Measurements from ENCODE around the gene ANKRD29. TPM values are rescaled to one million over a fixed set of nuclear protein-coding genes. Genes with fewer than 3 reads are reported as not detected.
A peak's percentile ranks its signal among the peaks of the same experiment; 100 is the strongest.

Gene ANKRD29
- total and polyA plus RNA-seq, 2 donors (not counting 3 experiments of a cell fraction or from before 2014, with no cell fraction given): 0.03 to 2.6 TPM

DNA sequence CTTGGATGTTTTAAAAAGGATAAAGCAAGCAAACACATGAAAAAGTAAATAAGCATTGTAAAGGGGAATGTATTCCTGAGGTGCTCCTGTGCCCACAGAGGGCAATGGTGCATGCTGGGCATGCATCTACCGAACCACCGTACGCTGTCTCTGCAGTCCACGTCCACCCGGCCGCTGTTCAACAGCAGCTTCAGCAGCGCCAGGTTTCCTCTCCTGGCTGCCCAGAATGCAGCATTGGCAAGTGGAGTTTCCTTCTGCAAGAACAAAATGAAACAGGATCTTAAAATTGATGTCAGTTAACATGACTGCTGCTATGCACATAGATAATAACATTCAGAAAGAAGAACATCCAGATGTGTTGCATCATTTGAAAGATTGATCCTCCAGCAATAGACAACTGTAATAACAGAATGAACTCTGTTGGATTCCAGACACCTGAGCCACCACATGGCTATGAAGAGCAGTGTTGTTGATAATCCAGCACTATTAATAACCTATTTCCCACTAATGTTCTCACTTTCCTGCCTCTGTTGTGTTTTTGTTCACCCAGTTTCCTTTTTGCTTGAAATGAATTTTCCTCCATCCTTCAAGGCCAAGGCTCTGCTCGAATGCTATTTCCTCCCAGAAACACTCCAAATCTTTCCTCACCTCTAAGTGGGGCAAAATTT lies 13.6 kb downstream of the ANKRD29 start:
- TF ChIP-seq MYC (IDR thresholded peaks at IDR 0.05; ENCODE audit: low read depth, low read length) (no peak), GATA2 (IDR thresholded peaks at IDR 0.05; ENCODE audit: insufficient read depth, insufficient read length, low read depth, low read length) (no peak), POLR2AphosphoS5 (IDR thresholded peaks at IDR 0.05; ENCODE audit: insufficient read depth, low read depth, low read length) (no peak), POLR2A (IDR thresholded peaks at IDR 0.05; ENCODE audit: low read depth, low read length) (no peak), JUN (IDR thresholded peaks at IDR 0.05; ENCODE audit: borderline replicate concordance, insufficient read depth, insufficient read length, low read depth) (no peak), EZH2 (IDR thresholded peaks at IDR 0.05; ENCODE audit: borderline replicate concordance, low read depth, low read length, severe bottlenecking) (no peak), FOS (IDR thresholded peaks at IDR 0.05; ENCODE audit: borderline replicate concordance, insufficient read depth, low read length) (no peak)
- TF ChIP-seq, protein P1, sequence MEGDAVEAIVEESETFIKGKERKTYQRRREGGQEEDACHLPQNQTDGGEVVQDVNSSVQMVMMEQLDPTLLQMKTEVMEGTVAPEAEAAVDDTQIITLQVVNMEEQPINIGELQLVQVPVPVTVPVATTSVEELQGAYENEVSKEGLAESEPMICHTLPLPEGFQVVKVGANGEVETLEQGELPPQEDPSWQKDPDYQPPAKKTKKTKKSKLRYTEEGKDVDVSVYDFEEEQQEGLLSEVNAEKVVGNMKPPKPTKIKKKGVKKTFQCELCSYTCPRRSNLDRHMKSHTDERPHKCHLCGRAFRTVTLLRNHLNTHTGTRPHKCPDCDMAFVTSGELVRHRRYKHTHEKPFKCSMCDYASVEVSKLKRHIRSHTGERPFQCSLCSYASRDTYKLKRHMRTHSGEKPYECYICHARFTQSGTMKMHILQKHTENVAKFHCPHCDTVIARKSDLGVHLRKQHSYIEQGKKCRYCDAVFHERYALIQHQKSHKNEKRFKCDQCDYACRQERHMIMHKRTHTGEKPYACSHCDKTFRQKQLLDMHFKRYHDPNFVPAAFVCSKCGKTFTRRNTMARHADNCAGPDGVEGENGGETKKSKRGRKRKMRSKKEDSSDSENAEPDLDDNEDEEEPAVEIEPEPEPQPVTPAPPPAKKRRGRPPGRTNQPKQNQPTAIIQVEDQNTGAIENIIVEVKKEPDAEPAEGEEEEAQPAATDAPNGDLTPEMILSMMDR (IDR thresholded peaks at IDR 0.05; ENCODE audit: extremely low read depth in 1 of 2, insufficient read depth in 1 of 2, low read depth in 1 of 2, low read length in 2 of 2): no peak
- TF ChIP-seq, protein P2, sequence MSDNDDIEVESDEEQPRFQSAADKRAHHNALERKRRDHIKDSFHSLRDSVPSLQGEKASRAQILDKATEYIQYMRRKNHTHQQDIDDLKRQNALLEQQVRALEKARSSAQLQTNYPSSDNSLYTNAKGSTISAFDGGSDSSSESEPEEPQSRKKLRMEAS (IDR thresholded peaks at IDR 0.05; ENCODE audit: insufficient read depth, insufficient read length): no peak
- POLR2A ChIA-PET: no interaction called here
- CTCF ChIA-PET: interaction anchor here (1.5 kb wide), 1 partner anchor 54 kb away, joined by 3 read pairs; no protein-coding TSS in a partner anchor
- Histone ChIP-seq H3K4me3 (replicated peaks in 1 of 3; ENCODE audit: insufficient read depth in 1 of 3, low read depth in 1 of 3, low read length in 3 of 3) (no peak overlapping the region), H3K9me1 (replicated peaks; ENCODE audit: control insufficient read depth, extremely low read depth, insufficient read depth, low read length) (no peaks in the 10 kb centered on the region), H3K79me2 (ENCODE audit: control insufficient read depth, insufficient read depth, low read length) (no peaks in the 10 kb centered on the region), H2AFZ (ENCODE audit: low read depth, low read length) (peak overlapping the region; percentile 65), H3K4me2 (ENCODE audit: insufficient read depth, low read length) (peak overlapping the region; percentile 45), H3K9me3 (replicated peaks; ENCODE audit: control insufficient read depth, insufficient read depth, low read length) (no peaks in the 10 kb centered on the region), H3K9ac (replicated peaks; ENCODE audit: extremely low read depth, insufficient read depth, low read length) (no peak overlapping the region), H4K20me1 (replicated peaks; ENCODE audit: control insufficient read depth, extremely low read depth, insufficient read depth, low read length) (no peaks in the 10 kb centered on the region), H3K27ac (ENCODE audit: insufficient read depth, low read depth, low read length) (no peak overlapping the region), H3K36me3 (ENCODE audit: control insufficient read depth in 2 of 2, extremely low read depth in 1 of 2, insufficient read depth in 2 of 2, low read length in 2 of 2) (no peaks in the 10 kb centered on the region), H3K27me3 (ENCODE audit: control insufficient read depth in 2 of 2, insufficient read depth in 2 of 2, low read length in 2 of 2) (peaks cover 0 to 10% of the 10 kb centered on the region in 2 experiments), H3K4me1 (ENCODE audit: control insufficient read depth, extremely low read depth, insufficient read depth, low read length) (peaks cover 10% of the 10 kb centered on the region)
- FAIRE-seq: peak; percentile 81
- intact Hi-C loops (cut with micrococcal nuclease): loop anchor here (2.0 to 5.0 kb wide), 2 partner anchors 22 to 38 kb away; partner anchors contain the start of gene LAMA3
- no TSS peak for BruUV-seq (replicated peaks)
- DNase-seq (ENCODE audit: low read depth, low spot score): peak; percentile 77
- dilution Hi-C loops (cut with MboI; ENCODE audit: extremely low pct_ligation_motif_present, low sequenced_read_pairs): no loop called here
